CD4-positive, alpha-beta T cell treated with Interleukin-4 for 1 hour (primary cell): Measurements from ENCODE around the gene RPS6KC1.
"Not testable (repeated sequence)": the region's sequence is repeated elsewhere in the genome, so short reads cannot be mapped to it uniquely, and the experiment has no call there.

Experiments used
- DNase-seq, 2 donors: peaks; one replicate each; pipeline ENCODE4 v3.0.0-alpha.2; 2020 to 2022

The RPS6KC1 gene

DNA sequence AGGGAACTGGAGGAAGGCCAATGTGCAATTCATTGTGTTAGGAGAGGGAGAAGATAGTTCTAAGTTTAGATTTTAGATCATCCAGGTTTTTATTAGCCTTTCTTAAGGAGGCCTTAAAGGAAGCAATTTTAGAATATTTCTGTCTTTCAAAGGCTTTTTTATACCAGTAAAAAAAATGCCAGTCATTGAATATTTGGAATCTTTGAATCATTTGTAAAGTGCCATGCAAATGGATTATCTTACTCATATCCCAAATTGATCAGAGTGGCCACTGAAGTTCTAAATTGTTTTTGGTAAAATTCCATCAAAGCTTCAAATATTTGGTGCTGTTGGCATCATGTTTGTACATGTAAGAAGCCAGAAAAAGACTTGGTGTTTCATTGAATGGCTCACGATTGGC lies 244.8 kb downstream of the RPS6KC1 start:
- DNase-seq: no peak

- no peak for DNase-seq
Measured at GRCh38 chr1:213296558-213296957, 245.5 kb downstream of the RPS6KC1 start.

DNA sequence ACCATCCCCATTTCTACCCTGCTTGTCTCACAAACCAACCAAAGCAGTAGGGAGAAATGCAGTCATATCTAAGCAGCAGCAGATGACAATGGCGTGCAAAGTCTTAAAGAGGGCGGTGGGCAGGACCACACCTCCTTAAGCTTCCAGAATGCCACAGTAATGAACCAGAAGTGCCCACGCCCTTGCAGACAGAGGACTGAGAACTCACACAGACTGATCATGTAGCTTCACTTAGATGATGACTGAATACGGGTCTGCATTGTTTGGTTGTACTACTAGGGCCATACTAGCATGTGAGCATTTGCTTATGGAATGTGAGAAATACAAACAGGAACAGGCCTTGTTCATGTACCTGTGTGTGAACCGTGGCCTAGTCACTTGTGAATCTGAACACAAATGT lies 246.0 kb downstream of the RPS6KC1 start:
- DNase-seq: no peak

DNA sequence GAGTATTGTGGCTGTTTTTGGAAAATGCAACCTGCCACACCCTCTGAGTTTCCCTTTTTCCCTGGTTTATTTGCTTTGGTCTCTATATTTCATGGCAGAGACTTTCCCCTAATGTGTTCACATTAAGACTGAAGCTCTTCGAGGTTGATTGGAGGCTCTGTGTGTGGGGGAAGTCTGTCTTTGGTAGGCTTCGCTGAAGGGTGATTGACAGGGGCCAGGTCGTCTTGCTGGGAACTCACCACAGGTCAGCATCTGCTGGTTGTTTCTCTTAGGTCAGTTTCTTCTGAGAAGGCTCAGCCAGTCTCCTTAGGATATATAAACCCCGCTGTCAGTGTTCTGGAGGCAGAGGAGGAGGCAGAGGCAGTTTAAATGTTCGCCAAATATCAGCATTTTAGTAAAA lies 249.4 kb downstream of the RPS6KC1 start:
- DNase-seq: no peak

- not testable (repeated sequence) for DNase-seq
Measured at GRCh38 chr1:213301524-213301923, 250.5 kb downstream of the RPS6KC1 start.

DNA sequence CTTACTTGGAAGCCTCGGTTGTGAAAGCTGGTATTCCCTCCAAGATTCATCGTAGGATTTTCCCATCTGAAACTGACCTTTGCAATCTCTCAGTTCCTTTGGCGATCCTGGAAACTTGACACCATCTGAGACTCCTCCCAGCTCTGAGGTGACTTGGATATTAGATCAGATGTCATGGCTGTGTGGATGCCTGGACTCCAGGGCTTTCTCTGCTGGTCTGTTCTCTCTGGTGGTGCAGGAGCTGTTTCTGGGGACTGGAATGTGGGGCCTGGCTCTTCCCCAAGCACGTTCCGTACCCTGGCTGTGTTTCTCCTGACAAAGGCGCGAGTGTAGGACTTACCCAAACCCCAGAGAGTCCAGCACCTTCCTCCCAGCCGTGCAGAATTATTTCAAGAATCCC lies 252.2 kb downstream of the RPS6KC1 start:
- no peak for DNase-seq

GRCh38 chr1:213315571-213315970 lies 264.5 kb downstream of the RPS6KC1 start:
- DNase-seq: no peak

GRCh38 chr1:213318458-213318857 lies 267.4 kb downstream of the RPS6KC1 start:
- DNase-seq: not testable (repeated sequence)

GRCh38 chr1:213320191-213320870 lies 269.3 kb downstream of the RPS6KC1 start:
- no peak for DNase-seq
